Fibroblast of skin of right biceps (primary cell): ENCODE results near the gene SOCS4.
A peak's percentile ranks its signal among the peaks of the same experiment; 100 is the strongest.
"Not testable (repeated sequence)": the region's sequence is repeated elsewhere in the genome, so short reads cannot be mapped to it uniquely, and the experiment has no call there.

Experiments used
- DNase-seq: peaks from one replicate; pipeline ENCODE4 v3.0.0-alpha.2; 2013

SOCS4 gene

GRCh38 chr14:55052269-55052930 lies 25.4 kb downstream of the SOCS4 start:
- peak; percentile 31 for DNase-seq

GRCh38 chr14:55053018-55053417 lies 26.0 kb downstream of the SOCS4 start:
- DNase-seq: no peak

- no peak for DNase-seq
Observed at GRCh38 chr14:55053500-55053899, 26.5 kb downstream of the SOCS4 start.

GRCh38 chr14:55054098-55054497 lies 27.1 kb downstream of the SOCS4 start:
- no peak for DNase-seq

- DNase-seq: no peak
Observed at GRCh38 chr14:55057919-55058318, 30.9 kb downstream of the SOCS4 start.

GRCh38 chr14:55059333-55059732 lies 32.3 kb downstream of the SOCS4 start:
- DNase-seq: no peak

GRCh38 chr14:55062517-55063351 lies 35.7 kb downstream of the SOCS4 start:
- no peak for DNase-seq

- DNase-seq: not testable (repeated sequence)
Observed at GRCh38 chr14:55064896-55065295, 37.9 kb downstream of the SOCS4 start.

GRCh38 chr14:55065411-55065810 lies 38.4 kb downstream of the SOCS4 start:
- DNase-seq: no peak

GRCh38 chr14:55066223-55066622 lies 39.2 kb downstream of the SOCS4 start:
- no peak for DNase-seq

GRCh38 chr14:55070981-55071411 lies 44.0 kb downstream of the SOCS4 start:
- peak; percentile 41 for DNase-seq

GRCh38 chr14:55071870-55072640 lies 45.0 kb downstream of the SOCS4 start:
- DNase-seq: peak; percentile 89

GRCh38 chr14:55073856-55074255 lies 46.8 kb downstream of the SOCS4 start:
- DNase-seq: peak; percentile 84

GRCh38 chr14:55074662-55075061 lies 47.6 kb downstream of the SOCS4 start:
- DNase-seq: peak; percentile 36

- DNase-seq: peak; percentile 55
Observed at GRCh38 chr14:55075628-55076175, 48.7 kb downstream of the SOCS4 start.

GRCh38 chr14:55077170-55078151 lies 50.4 kb downstream of the SOCS4 start:
- DNase-seq: peak; percentile 77

- DNase-seq: not testable (repeated sequence)
Observed at GRCh38 chr14:55079961-55080360, 52.9 kb downstream of the SOCS4 start.

GRCh38 chr14:55084401-55085059 lies 57.5 kb downstream of the SOCS4 start:
- DNase-seq: no peak

- DNase-seq: no peak
Observed at GRCh38 chr14:55085060-55085660, 58.1 kb downstream of the SOCS4 start.

GRCh38 chr14:55086938-55087337 lies 59.9 kb downstream of the SOCS4 start:
- no peak for DNase-seq

- no peak for DNase-seq
Observed at GRCh38 chr14:55088356-55088755, 61.3 kb downstream of the SOCS4 start.
